Caki2 (cell line): Measurements from ENCODE around the gene METTL14. TPM values are rescaled to one million over a fixed set of nuclear protein-coding genes. Genes with fewer than 3 reads are reported as not detected.
A peak's percentile ranks its signal among the peaks of the same experiment; 100 is the strongest.
"Not testable (repeated sequence)": the region's sequence is repeated elsewhere in the genome, so short reads cannot be mapped to it uniquely, and the experiment has no call there.

ENCODE experiments used
- DNase-seq: peaks from one replicate; pipeline ENCODE4 v3.0.0-alpha.2; 2015; ENCODE audit warnings: low read depth
- in situ Hi-C: cut with HindIII; loops from 2 replicates; pipeline ENCODE4 v1.10.0; 2016; ENCODE audit warnings: low sequenced_read_pairs, low pct_unique_long_range_greater_than_20kb, mixed read lengths
- total RNA-seq: library from RNA; depleted of rRNA; stranded (reverse); fragments of >200 nt; shearing (Covaris generic); gene quantifications from 2 replicates; pipeline ENCODE4 v1.2.3, GENCODE V29; 2014; ENCODE audit warnings: low replicate concordance; rRNA removed

Gene METTL14
- total RNA-seq = 7.3 and 22.4 TPM in 2 replicates

DNA sequence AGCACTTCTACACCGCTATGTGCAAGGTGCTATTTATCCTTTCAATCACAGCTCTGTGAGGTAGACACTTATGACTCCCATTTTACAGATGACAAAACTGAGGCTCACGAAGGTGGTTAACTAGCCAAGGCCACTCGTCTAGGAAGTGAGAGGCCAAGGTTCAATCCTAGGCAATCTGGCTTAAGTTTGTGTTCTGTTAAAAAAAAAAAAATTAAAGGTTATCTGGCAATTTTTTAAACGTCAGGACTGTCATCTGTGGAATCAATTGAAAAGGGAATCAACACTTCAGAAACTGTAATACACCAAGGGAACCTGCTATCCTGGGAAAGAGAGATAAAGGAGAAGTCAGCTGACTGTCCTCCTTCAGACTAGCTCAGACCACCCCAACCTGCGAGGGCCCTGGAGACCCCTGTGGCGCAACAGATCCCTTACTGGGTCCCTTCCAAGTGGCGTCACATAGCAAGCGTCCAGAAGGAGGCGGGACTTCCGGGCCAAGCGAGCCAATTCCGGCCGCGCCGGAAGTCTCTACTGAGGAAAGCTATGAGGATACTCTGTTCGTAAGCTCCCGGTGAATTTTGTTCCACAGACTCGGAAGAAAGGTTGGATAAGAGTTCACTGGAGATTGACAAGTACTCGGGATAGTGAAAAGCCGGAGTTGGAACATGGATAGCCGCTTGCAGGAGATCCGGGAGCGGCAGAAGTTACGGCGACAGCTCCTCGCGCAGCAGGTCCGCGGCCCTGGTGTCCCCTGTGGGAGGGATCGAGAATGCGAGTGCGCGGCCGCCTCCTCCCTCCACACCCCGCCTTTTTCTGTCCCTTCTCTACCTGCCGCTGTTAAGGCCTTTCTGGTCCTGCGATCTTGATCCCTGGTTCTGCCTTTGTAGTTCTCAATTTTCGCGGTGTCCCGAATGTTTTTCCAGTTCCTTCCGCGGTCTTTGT, at the start of gene METTL14:
TSS of gene METTL14 (plus strand) at position 520 of the 939 bp plus-strand sequence. CDS start at position 663, 143 bp downstream.
- DNase-seq = peak; percentile 91
- in situ Hi-C loops = no loop called here

DNA sequence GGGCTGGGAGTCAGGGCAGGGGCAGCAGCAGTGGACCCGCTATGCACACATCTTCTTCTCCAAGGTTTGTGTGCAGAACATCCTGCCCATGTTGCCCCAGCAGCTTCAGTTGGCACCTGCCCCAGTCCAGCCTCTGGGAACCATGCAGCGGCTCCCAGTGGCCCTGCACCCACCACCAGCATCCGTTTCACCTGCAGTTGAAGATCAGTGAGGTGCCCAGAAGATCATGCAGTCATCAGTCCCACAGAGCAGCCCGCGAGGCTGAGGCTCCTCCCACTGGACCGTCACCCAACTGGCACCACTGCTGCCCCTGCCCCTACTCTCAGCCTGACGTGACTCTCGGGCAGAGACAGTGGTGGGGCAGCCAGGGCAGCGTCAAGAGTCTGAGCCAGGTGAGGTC, 49.1 kb upstream of the METTL14 start:
- in situ Hi-C loops, DNase-seq: not testable (repeated sequence)

DNA sequence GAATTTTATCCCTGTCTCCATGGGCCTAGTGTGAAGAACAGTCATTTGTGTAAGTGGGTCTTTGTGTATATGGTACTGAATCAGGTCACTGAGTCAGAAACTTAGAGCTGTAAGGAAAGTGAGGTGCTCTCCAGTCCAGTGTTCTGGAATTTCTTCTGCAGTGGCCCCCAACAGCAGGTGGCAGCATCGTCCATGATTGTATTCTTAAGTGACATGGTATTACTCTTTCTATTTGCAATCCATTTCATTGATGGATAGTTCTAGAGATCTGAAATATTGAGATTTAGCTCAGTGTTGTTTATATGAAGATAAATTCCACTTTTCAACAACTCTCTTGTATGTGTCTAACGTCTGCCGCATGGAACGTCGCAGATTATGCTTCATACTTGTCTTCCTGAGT, 20.5 kb upstream of the METTL14 start:
- DNase-seq, in situ Hi-C loops: not testable (repeated sequence)

DNA sequence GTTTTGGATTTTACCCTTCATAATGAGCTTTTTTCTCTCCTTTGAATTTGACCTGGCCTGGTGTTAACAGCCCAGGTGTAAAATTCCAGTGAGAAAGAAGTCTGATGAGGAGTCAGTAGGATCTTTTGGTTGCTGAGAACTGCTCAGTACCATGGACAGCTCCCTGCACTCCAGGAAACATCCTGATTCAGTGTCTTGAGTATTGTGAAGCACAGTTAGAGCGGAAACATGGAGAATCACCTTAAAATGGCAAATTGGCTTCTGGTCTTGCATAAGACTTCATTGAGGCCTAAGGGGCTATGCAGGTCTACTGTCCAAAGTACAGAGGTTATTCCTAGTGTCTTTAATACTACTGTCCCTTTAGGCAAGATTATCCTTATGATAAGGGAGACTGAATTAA, 16.0 kb upstream of the METTL14 start:
- in situ Hi-C loops = not testable (repeated sequence)

DNA sequence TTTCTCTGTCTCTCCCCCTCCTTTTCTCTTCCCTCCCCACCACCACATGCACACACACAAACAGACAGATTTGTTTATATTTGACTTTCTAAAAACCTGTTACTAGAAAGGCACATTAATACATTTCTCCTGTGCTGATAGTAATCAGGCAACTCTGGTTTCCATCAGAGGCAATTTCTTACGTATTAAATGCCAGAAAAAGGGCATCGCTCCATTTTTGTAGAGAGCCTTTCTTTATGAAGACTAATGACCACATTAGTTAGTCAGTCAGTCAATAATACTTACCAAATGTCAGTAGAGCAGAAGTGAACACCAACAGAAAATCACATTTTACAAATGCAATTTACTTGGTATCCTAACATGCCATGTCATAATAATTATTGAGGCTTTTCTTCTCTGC, 14.2 kb upstream of the METTL14 start:
- DNase-seq, in situ Hi-C loops: not testable (repeated sequence)

More for the DNA sequence above, 16.0 kb upstream of the METTL14 start:
- DNase-seq = not testable (repeated sequence)

DNA sequence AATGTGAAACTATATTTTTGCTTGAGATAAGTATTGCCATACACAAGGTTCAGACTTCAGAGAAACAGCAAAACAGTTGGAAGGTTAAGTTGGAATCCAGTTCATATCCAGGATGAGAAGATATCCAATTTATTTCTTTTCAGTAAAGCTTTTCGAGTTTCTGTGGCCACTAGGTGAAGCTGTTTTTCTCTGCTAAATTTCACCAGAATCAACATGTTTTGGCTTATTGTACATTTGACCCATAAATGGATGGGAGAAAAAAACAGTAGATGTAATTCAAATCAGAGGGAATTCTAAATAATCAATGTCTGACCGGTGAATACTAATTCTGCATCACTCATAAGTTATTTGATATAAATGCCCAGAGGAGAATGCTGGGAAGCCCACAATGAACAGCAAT, 9.1 kb upstream of the METTL14 start:
- in situ Hi-C loops = no loop called here
- DNase-seq = no peak

DNA sequence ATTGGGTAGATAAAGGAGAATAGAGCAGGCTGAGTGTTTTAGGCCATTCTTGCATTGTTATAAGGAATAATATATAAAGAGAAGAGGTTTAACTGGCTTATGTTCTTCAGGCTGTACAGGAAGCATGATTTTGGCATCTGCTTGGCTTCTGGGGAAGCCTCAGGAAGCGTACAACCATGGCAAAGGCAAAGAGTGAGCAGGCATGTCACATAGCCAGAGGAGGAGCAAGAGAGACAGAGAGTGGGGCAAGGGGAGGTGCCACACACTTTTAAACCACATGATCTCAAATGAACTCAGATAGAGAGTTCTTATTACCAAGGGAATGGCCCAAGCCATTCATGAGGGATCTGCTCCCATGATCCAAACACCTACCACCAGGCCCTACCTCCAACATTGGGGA, 4.4 kb upstream of the METTL14 start:
- in situ Hi-C loops = no loop called here
- DNase-seq = no peak

DNA sequence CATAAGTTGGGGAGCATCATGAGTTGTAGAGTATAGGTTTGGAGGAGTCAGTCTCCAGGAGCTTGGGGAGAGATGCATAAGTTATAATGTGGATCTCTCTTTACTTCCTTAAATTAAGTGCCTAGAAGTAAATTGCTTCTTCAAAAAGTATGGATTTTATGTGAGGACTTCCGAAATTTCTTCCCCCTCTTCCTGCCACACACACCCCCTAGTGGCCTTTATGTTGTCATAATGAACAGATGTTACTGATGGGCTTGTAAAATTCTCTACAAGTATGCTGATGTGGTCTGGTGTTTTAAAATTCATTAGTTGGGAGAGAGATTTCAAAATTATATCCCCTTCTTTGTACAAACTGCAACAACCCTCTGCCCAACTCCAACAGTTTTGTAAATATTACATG, 2.3 kb upstream of the METTL14 start:
- no peak for DNase-seq
- in situ Hi-C loops = no loop called here

DNA sequence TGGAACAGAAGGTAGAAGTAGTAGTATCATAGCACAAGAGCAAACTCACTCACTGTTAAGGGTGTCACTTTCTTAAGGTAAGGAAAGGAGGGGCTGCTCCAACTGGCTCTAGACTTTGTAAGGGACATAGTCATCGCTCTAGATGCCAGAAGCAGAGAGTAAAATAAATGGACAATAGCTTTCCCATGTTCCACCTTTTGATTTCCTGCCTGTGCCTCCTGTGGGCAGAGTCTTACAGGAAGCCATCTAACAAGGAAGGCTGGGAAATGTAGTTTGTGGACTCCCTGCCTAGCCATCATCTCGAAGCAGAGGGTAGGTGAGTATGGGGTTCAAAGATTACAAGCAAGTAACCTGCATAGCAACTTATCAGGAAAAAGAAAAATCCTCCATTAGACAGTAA, 1.7 kb upstream of the METTL14 start:
- peak; percentile 27 for DNase-seq
- in situ Hi-C loops = no loop called here

DNA sequence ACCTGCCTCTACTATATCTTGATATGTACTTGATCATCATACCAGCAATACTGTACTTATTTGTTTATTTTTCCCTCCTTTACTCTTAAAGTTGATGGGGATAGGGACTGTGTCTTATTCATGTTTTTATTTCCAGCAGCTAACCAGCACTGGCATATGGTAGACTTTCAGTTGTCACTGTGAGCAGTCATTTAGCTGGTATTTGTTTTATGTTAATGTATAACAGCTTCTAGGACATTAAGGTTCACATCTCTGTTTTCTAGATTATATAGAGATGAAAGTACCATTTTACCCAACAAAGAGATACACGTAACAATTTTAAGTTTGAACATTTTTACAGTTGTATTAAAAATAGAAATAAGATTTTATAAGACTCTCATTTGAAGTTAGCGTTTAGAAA, 17.9 kb downstream of the METTL14 start:
- in situ Hi-C loops = no loop called here
- DNase-seq = peak; percentile 14

DNA sequence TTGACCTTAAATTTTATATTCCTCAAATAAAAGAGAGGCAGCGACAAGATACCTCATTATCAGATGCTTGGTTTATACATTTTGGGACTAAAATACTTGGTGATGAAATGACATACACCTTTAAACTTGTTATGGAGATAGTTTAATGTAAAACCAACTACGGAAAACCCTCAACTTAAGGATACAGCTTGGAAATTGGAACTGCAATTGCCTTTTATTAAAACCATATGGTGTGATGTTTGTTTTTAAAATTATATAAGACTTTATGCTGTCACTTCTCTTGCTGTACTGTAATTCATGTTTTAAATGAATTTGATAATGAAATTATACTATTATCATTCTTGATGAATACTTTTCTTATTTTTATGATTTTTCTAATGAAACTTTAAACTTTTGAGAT, 25.9 kb downstream of the METTL14 start:
- DNase-seq = no peak
- in situ Hi-C loops = no loop called here

DNA sequence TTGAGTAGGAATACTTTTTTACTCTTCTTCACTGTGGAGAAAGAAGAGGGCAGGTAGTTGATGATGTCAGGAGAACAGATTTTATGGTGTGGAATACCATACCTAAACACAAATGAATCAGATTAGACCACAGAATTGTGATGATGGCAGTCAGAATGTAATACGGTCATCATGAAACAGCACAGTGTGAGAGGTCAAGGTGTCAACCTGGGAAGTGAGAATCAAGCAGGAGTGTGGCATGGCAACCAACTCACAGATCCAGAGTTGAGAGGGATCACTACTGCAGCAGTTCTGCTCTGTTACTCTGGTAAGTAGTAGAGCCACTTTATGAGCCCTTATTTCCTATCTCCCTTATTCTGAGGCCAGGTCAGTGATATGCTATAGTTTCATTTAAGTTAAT, 27.7 kb downstream of the METTL14 start:
- in situ Hi-C loops = no loop called here
- peak; percentile 50 for DNase-seq

DNA sequence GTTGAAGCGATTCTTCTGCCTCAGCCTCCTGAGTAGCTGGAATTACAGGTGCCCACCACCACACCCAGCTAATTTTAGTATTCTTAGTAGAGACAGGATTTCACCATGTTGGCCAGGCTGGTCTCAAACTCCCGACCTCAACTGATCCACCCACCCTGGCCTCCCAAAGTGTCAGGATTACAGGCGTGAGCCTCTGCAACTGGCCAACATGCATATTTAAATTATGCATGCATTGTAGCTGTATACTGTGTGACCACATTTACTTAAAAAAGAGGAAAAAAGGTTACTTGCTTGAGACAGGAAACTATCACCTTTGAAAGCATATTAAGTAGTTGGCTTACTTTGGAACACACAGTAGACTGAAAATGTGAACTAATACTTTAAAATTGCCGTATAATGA, 29.5 kb downstream of the METTL14 start:
- in situ Hi-C loops = no loop called here
- no peak for DNase-seq

DNA sequence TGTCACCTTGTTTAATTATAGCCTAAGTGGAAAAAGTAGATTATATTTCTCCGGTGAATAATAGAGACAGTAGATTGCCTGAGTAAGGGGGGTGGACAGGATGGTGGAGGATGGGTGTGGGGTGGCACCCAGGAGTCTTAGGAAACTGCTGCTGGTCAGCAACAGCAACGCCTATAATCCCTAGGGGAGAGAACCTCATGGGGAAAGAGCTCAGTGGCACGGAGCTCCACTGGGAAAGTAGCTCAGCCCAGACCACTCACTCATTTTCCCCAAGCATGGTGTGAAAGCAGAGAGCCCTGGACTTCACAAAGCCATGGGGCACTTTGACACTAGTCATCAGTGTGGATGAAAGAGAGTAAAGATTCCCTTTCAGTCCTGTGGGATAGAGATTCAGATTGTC, 31.1 kb downstream of the METTL14 start:
- DNase-seq = no peak
- in situ Hi-C loops = no loop called here

DNA sequence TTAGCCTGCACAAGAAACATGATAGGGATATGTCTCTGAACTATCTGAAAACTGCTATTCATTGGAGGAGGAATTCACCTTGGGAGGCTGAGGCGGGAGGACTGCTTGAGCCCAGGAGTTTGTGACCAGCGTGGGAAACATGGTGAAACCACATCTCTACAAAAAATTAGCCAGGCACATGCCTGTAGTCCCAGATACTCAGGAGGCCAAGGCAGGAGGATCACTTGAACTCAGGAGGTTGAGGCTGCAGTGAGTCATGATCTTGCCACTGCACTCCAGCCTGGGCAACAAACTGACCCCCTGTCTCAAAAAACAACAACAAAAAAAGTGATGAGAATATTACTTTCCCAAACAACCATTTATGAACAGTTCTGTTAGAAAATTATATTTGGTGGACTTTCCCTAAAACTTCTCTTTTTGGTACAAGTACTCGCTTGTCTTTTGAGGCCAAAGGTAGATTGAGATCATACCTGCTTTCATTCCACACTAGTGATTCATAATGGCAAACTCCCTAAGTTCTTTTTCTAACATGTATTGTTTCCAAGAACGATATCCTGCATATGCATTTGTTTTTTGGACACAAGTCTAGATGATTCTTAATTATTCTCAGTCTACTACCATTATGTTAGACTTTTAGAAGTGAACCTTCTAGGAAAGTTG, 33.4 kb downstream of the METTL14 start:
- in situ Hi-C loops = no loop called here
- no peak for DNase-seq

DNA sequence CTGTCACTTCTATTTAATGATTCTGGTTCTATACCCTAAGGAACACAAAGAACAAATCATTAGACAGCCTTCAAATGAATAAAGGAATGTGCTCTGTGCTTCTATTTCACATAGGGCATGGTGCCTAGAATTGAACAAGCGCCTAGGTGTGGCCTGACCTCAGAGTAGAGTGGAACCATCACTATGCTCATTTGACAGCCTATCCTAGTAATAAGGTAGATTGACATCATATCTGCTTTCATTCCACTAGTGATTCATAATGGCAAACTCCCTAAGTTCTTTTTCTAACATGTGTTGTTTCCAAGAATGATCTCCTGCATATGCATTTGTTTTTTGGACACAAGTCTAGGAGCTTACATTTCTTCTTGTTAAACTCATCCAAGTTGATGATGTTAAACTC, 36.6 kb downstream of the METTL14 start:
- DNase-seq = no peak
- in situ Hi-C loops = no loop called here

DNA sequence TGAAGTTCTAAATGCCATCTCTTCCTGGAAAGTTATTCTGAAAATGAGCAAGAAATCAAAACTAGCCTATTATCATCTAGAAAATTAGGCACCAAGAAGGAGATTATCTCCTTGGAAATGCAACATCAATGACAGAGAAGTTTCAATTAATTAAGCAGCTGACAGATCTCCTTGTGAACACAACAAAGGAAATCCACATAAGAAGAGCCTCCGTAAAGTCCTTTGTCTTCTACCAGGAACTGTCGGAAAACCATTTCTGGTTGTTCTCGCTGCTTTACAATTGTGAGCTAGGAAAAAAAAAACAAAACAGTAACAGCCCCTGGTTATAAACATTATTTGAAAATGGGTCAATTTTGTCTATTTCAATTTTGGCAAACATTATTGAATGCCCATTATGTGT, 38.2 kb downstream of the METTL14 start:
- in situ Hi-C loops = no loop called here
- no peak for DNase-seq

DNA sequence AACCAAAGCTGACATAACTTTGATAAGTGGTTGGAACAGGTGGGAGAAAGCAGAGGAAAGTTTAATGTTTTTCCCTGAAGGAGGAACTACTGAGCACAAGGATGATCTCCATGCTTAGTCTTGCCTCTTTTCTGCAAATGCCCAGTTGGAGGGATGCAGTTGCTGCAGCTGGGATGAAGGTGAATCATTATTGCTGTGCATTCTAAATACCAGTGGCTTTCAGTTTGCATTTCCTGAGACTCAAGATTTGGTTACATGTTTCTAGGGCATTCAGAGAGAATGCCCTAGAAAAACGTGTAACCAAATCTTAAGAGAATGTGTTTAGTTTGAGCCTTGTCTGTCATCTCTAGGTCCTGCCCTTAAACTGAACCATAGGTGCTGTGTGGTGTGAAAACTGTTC, 42.2 kb downstream of the METTL14 start:
- no peak for DNase-seq
- in situ Hi-C loops = no loop called here
